GM23338 (cell line): ENCODE results near the gene KCNIP1. TPM values are rescaled to one million over a fixed set of nuclear protein-coding genes. Genes with fewer than 3 reads are reported as not detected.

Source experiments
- ATAC-seq: fragments of 200-7000 bp; cut with Tn5 transposase; 3 replicates; pipeline ENCODE4 v1.9.1; 2020
- DNase-seq: peaks from one replicate; pipeline ENCODE4 v3.0.0-alpha.2; 2015; ENCODE audit warnings: low spot score
- H2AFZ ChIP-seq: fragments of 200-600 bp; sonication (generic); 2 replicates; pipeline ENCODE4 v1.8.0; 2016; ENCODE audit warnings: antibody characterized with exemption, mild to moderate bottlenecking, moderate library complexity
- H3F3A ChIP-seq: fragments of 200-600 bp; sonication (generic); replicated peaks from 2 replicates; pipeline ENCODE4 v1.8.0; 2017; ENCODE audit warnings: antibody characterized with exemption, mixed run types, low read depth
- H3K27ac ChIP-seq: fragments of 200-600 bp; sonication (generic); 2 replicates; pipeline ENCODE4 v1.6.1; 2016; ENCODE audit warnings: low read depth
- H3K27me3 ChIP-seq: fragments of 200-600 bp; sonication (generic); 2 replicates; pipeline ENCODE4 v1.8.0; 2016; ENCODE audit warnings: mild to moderate bottlenecking, mixed run types, moderate library complexity; ENCODE audit not compliant: insufficient read depth
- H3K36me3 ChIP-seq: fragments of 200-600 bp; sonication (generic); 2 replicates; pipeline ENCODE4 v1.8.0; 2016; ENCODE audit warnings: mild to moderate bottlenecking; ENCODE audit not compliant: insufficient read depth
- H3K4me1 ChIP-seq: fragments of 200-600 bp; sonication (generic); 2 replicates; pipeline ENCODE4 v1.8.0; 2016; ENCODE audit warnings: mild to moderate bottlenecking, moderate library complexity; ENCODE audit not compliant: insufficient read depth
- H3K4me2 ChIP-seq: fragments of 200-600 bp; sonication (generic); 2 replicates; pipeline ENCODE4 v1.7.1; 2017; ENCODE audit warnings: mixed run types
- H3K4me3 ChIP-seq: fragments of 200-600 bp; sonication (generic); 2 replicates; pipeline ENCODE4 v1.6.1; 2016; ENCODE audit warnings: mixed run types
- H3K79me2 ChIP-seq: fragments of 200-600 bp; sonication (generic); replicated peaks from 2 replicates; pipeline ENCODE4 v1.8.0; 2017; ENCODE audit warnings: mild to moderate bottlenecking; ENCODE audit not compliant: insufficient read depth
- H3K9me2 ChIP-seq: fragments of 200-600 bp; sonication (generic); 2 replicates; pipeline ENCODE4 v1.8.0; 2017; ENCODE audit not compliant: insufficient read depth
- H4K20me1 ChIP-seq: fragments of 200-600 bp; sonication (generic); replicated peaks from 2 replicates; pipeline ENCODE4 v1.8.0; 2017; ENCODE audit warnings: mild to moderate bottlenecking; ENCODE audit not compliant: insufficient read depth
- H3K27ac Mint-ChIP-seq: 2 replicates; pipeline ENCODE4 v1.8.0; 2020; ENCODE audit warnings: inconsistent platforms, mild to moderate bottlenecking, moderate library complexity, mixed read lengths
- H3K27me3 Mint-ChIP-seq: 3 replicates; pipeline ENCODE4 v1.8.0; 2022; ENCODE audit warnings: low read depth, mild to moderate bottlenecking, moderate library complexity, mixed read lengths, inconsistent platforms; ENCODE audit not compliant: insufficient read depth, poor library complexity
- H3K36me3 Mint-ChIP-seq: 3 replicates; pipeline ENCODE4 v1.8.0; 2021; ENCODE audit warnings: low read depth, mild to moderate bottlenecking, inconsistent platforms, moderate library complexity, mixed read lengths
- H3K4me1 Mint-ChIP-seq: 3 replicates; pipeline ENCODE4 v1.8.0; 2020; ENCODE audit warnings: mild to moderate bottlenecking, inconsistent platforms, mixed read lengths
- H3K4me3 Mint-ChIP-seq: 3 replicates; pipeline ENCODE4 v1.8.0; 2021; ENCODE audit warnings: moderate library complexity, mild to moderate bottlenecking, inconsistent platforms, mixed read lengths
- H3K9me3 Mint-ChIP-seq: 3 replicates; pipeline ENCODE4 v1.8.0; 2020; ENCODE audit warnings: moderate library complexity, mild to moderate bottlenecking, inconsistent platforms, mixed read lengths
- CREB1 ChIP-seq: fragments of 250-450 bp; sonication (Bioruptor Pico); IDR thresholded peaks from 2 replicates; pipeline ENCODE4 v1.5.0; 2020; ENCODE audit warnings: low read depth, mild to moderate bottlenecking, moderate library complexity
- CTCF ChIP-seq, 2 experiments: fragments of 200-600 bp in 1 of 2; sonication (generic) in 1 of 2; conservative IDR thresholded peaks; 2 replicates each; pipeline versions ENCODE4 v1.5.1 to v1.6.1; 2016 to 2017; ENCODE audit warnings: antibody characterized with exemption in 2 of 2, low read depth in 2 of 2, mild to moderate bottlenecking in 2 of 2, moderate library complexity in 1 of 2
- EZH2phosphoT487 ChIP-seq: fragments of 200-600 bp; sonication (generic); IDR thresholded peaks from one replicate; pipeline ENCODE4 v1.8.1; 2018; ENCODE audit warnings: antibody characterized with exemption; ENCODE audit not compliant: unreplicated experiment
- JUNB ChIP-seq: IDR thresholded peaks from one replicate; pipeline ENCODE4 v1.6.1; 2016; ENCODE audit warnings: antibody characterized with exemption; ENCODE audit not compliant: unreplicated experiment
- NANOG ChIP-seq: IDR thresholded peaks from 2 replicates; pipeline ENCODE4 v1.6.1; 2016; ENCODE audit warnings: antibody characterized with exemption, borderline replicate concordance
- REST ChIP-seq: IDR thresholded peaks from one replicate; pipeline ENCODE4 v1.6.1; 2018; ENCODE audit warnings: antibody characterized with exemption; ENCODE audit not compliant: unreplicated experiment
- ZNF114 ChIP-seq: fragments of 250-450 bp; sonication (Bioruptor Pico); IDR thresholded peaks from 2 replicates; pipeline ENCODE4 v1.5.0; 2020; ENCODE audit warnings: mild to moderate bottlenecking, moderate library complexity
- ZNF462 ChIP-seq: fragments of 250-450 bp; sonication (Bioruptor Pico); IDR thresholded peaks from 2 replicates; pipeline ENCODE4 v1.5.0; 2020; ENCODE audit warnings: mild to moderate bottlenecking, moderate library complexity
- polyA plus RNA-seq: library from polyadenylated mRNA; unstranded; fragments of >200 nt; fragmentation: Nextera tagmentation; extraction: Ambion mirVana; gene quantifications from 2 replicates; pipeline ENCODE4 v1.2.1, GENCODE V29; 2016
- total RNA-seq: library from RNA; depleted of rRNA; stranded (reverse); fragments of >200 nt; shearing (Covaris generic); gene quantifications from 2 replicates; pipeline ENCODE4 v1.2.3, GENCODE V29; 2014

KCNIP1 gene
- total and polyA plus RNA-seq, 2 experiments from 2014 or later: 0.31 to 0.87 TPM

GRCh38 chr5:170551076-170551475 is 47.3 kb downstream of the KCNIP1 start (continued):
- TF ChIP-seq ZNF462 (CRISPR knock-in tag): no peak
- no peak for TF ChIP-seq CREB1 (CRISPR knock-in tag)
- no peak for TF ChIP-seq CTCF (conservative IDR thresholded peaks at IDR 0.05; ENCODE audit: low read depth in 2 of 2)

- H3K4me1 Mint-ChIP-seq: no peaks in the 10 kb centered on the region
- no peaks in the 10 kb centered on the region for H3K9me3 Mint-ChIP-seq
- TF ChIP-seq REST: no peak
- TF ChIP-seq CTCF (conservative IDR thresholded peaks at IDR 0.05; ENCODE audit: low read depth in 2 of 2): no peak
- no peak for TF ChIP-seq ZNF114 (CRISPR knock-in tag)
- no peak for TF ChIP-seq JUNB
- TF ChIP-seq EZH2phosphoT487: no peak
- no peak for TF ChIP-seq NANOG
- no peak for TF ChIP-seq CREB1 (CRISPR knock-in tag)
- H3K36me3 Mint-ChIP-seq: no peaks in the 10 kb centered on the region
- no peak overlapping the region for H3K4me3 Mint-ChIP-seq
- Histone ChIP-seq H3K9me2 (peaks cover 8% of the 10 kb centered on the region; the same call in 1 of the 2 replicates), H3K36me3 (no peaks in the 10 kb centered on the region), H3K4me1 (no peaks in the 10 kb centered on the region), H4K20me1 (no peaks in the 10 kb centered on the region; the same call in 1 of the 2 replicates), H3K4me3 (no peak overlapping the region), H3K27ac (no peak overlapping the region), H3F3A (no peaks in the 10 kb centered on the region), H2AFZ (no peak overlapping the region), H3K79me2 (no peaks in the 10 kb centered on the region), H3K27me3 (no peaks in the 10 kb centered on the region), H3K4me2 (no peak overlapping the region)
- DNase-seq: no peak
- H3K27ac Mint-ChIP-seq: no peak overlapping the region
- no peaks in the 10 kb centered on the region for H3K27me3 Mint-ChIP-seq
- no peak for ATAC-seq
Measured at GRCh38 chr5:170551622-170552021, 47.8 kb downstream of the KCNIP1 start.
